C4-2B (cell line): ENCODE results near the gene UHRF1.

Experiments
- H3K27ac ChIP-seq: fragments of 450-650 bp; 2 replicates; pipeline ENCODE4 v1.5.1; 2017
- ZFX ChIP-seq: fragments of 450-650 bp; IDR thresholded peaks from 2 replicates; pipeline ENCODE4 v1.6.1; 2017
- TF ChIP-seq, protein P1 (sequence below): fragments of 450-650 bp; conservative IDR thresholded peaks from 2 replicates; pipeline ENCODE4 v1.5.1; 2017; ENCODE audit warnings: mild to moderate bottlenecking

Gene UHRF1

GRCh38 chr19:4991538-4991937 is 82.2 kb downstream of the UHRF1 start:
- TF ChIP-seq, protein P1, sequence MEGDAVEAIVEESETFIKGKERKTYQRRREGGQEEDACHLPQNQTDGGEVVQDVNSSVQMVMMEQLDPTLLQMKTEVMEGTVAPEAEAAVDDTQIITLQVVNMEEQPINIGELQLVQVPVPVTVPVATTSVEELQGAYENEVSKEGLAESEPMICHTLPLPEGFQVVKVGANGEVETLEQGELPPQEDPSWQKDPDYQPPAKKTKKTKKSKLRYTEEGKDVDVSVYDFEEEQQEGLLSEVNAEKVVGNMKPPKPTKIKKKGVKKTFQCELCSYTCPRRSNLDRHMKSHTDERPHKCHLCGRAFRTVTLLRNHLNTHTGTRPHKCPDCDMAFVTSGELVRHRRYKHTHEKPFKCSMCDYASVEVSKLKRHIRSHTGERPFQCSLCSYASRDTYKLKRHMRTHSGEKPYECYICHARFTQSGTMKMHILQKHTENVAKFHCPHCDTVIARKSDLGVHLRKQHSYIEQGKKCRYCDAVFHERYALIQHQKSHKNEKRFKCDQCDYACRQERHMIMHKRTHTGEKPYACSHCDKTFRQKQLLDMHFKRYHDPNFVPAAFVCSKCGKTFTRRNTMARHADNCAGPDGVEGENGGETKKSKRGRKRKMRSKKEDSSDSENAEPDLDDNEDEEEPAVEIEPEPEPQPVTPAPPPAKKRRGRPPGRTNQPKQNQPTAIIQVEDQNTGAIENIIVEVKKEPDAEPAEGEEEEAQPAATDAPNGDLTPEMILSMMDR = no peak
- TF ChIP-seq ZFX = no peak
- H3K27ac ChIP-seq = peak overlapping the region; percentile 94

DNA sequence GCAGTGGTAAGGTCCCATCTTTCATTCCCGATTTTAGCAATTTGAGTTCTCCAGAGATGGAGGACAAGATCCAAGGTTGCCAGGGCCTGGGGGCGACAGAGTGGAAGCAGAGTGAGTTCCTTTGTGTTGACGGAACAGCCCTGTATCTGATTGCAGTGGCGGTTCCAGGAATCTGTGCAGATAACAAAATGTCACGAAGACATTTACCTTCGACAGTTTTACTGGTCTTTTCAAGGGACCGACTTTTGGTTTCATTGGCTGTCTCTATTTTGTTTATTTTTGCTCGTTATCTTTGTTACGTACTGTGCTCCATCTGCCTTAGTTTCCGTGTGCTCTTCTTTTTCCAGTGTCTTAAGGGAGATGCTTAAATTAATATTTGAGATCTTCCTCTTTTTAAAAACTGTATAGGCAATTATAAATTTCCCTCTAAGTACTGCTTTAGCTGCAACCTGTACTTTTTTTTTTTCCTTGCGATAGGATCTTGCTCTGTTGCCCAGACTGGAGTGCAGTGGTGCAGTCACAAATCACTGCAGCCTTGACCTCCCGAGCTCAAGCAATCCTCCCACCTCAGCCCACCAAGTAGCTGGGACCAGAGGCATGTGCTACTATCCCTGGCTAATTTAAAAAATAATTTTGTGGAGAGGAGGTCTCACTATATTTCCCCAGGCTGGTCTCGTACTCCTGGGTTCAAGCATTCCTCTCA is 82.8 kb downstream of the UHRF1 start:
- no peak for TF ChIP-seq ZFX
- TF ChIP-seq, protein P1 = no peak
- peak overlapping the region; percentile 94 for H3K27ac ChIP-seq

DNA sequence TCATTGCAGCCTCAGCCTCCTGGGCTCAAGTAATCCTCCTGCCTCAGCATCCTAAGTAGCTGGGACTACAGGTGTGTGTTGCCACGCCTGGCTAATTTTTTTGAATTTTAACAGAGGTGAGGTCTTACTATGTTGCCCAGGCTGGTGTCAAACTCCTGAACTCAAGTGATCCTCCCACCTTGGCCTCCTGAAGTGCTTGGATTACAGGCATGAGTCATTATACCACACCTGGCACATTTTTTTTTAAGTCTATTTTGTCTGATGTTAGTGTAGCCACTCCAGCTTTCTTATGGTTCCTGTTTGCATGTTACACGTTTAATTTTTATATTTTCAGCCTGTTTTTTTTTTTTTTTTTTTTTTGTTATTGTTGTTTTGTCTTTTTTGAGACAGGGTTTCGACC is 84.4 kb downstream of the UHRF1 start:
- TF ChIP-seq, protein P1 = no peak
- no peak for TF ChIP-seq ZFX
- H3K27ac ChIP-seq = peak overlapping the region; percentile 94

GRCh38 chr19:4996701-4997100 is 87.4 kb downstream of the UHRF1 start:
- TF ChIP-seq ZFX = no peak
- TF ChIP-seq, protein P1 = no peak
- H3K27ac ChIP-seq = peak overlapping the region; percentile 18

- TF ChIP-seq ZFX = no peak
- TF ChIP-seq, protein P1 = no peak
- H3K27ac ChIP-seq = peak overlapping the region; percentile 18
Observed at GRCh38 chr19:4997297-4997696, 88.0 kb downstream of the UHRF1 start.

- H3K27ac ChIP-seq = no peak overlapping the region
Observed at GRCh38 chr19:5000120-5000611, 90.9 kb downstream of the UHRF1 start.

DNA sequence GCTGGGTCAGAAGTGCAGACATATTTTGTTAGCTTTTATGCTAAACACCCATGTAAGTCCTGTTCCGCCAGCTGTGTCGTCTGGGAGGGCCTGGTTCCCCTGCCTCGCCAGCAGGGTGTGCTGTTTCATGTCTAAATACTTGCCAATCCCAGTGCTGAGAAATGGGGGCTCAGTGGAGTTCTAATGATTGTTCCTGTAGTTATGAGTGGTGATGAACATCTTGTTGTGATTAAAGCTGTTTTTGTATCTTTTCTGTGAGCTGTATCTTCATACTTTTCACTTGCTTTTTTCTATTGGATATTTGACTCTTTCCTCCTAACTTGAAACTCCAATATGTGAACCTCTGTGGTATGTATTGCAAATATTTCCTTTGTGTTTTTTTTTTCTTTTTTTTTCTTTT is 92.3 kb downstream of the UHRF1 start:
- H3K27ac ChIP-seq = peak overlapping the region; percentile 72

More at GRCh38 chr19:5000120-5000611, 90.9 kb downstream of the UHRF1 start:
- TF ChIP-seq, protein P1 = no peak
- no peak for TF ChIP-seq ZFX

More for the DNA sequence above, 92.3 kb downstream of the UHRF1 start:
- TF ChIP-seq, protein P1 = peak; percentile 91
- no peak for TF ChIP-seq ZFX
